GM12891 (cell line): Measurements from ENCODE around the gene RAB20.

Source experiments
- PAX5 ChIP-seq: IDR thresholded peaks from 2 replicates; pipeline ENCODE4 v1.6.1; 2011; ENCODE audit warnings: low read length, moderate library complexity, mild to moderate bottlenecking; ENCODE audit not compliant: insufficient read depth, severe bottlenecking
- POLR2A ChIP-seq: IDR thresholded peaks from 2 replicates; pipeline ENCODE4 v1.6.1; 2011; ENCODE audit warnings: low read depth, low read length, control low read depth
- POLR2AphosphoS5 ChIP-seq: IDR thresholded peaks from 2 replicates; pipeline ENCODE4 v1.6.1; 2011; ENCODE audit warnings: low read depth, low read length, control low read depth
- TAF1 ChIP-seq: IDR thresholded peaks from 2 replicates; pipeline ENCODE4 v1.6.1; 2011; ENCODE audit warnings: low read depth, low read length, control low read depth

- TF ChIP-seq POLR2A (no peak), POLR2AphosphoS5 (no peak), TAF1 (no peak), PAX5 (no peak)
Observed at GRCh38 chr13:110597041-110597689, 35.6 kb upstream of the RAB20 start.
